Measurements from ENCODE around the gene OAT.

The OAT gene

GRCh38 chr10:124418726-124419501 lies at the start of gene OAT:
Gene OAT (minus strand): TSS chr10:124418923. CDS start chr10:124412171, 6,752 bp downstream.
- peak; percentile 80 to 84 for DNase-seq (ENCODE audit: low read depth in 2 of 2)

DNA sequence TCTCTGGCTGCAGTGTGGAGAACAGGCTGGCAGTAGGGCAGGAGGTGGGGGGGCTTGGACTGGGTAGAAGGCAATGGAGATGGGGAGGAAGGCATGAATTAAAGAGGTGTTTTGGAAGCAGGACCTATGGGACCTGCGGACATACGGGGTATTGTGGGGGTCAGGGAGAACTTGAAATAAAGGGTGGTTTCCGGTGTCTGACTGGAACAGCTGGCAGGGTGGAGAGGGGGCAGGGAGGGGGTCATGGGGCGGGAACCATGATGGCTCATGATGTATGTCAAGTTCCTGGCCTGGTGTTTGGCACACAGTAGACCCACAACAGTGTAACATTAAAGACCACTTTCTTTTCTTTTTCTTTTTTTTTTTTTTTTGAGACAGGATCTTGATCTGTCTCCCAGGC lies 48.4 kb upstream of the OAT start:
- no peak for DNase-seq (ENCODE audit: low read depth in 2 of 2)

GRCh38 chr10:124465777-124466488 lies 47.2 kb upstream of the OAT start:
- DNase-seq (ENCODE audit: low read depth in 2 of 2): no peak

GRCh38 chr10:124465003-124465776 lies 46.5 kb upstream of the OAT start:
- DNase-seq (ENCODE audit: low read depth in 2 of 2): no peak

GRCh38 chr10:124464028-124464965 lies 45.6 kb upstream of the OAT start:
- DNase-seq (ENCODE audit: low read depth in 2 of 2): no peak

GRCh38 chr10:124462348-124462695 lies 43.6 kb upstream of the OAT start:
- no peak for DNase-seq (ENCODE audit: low read depth in 2 of 2)

DNA sequence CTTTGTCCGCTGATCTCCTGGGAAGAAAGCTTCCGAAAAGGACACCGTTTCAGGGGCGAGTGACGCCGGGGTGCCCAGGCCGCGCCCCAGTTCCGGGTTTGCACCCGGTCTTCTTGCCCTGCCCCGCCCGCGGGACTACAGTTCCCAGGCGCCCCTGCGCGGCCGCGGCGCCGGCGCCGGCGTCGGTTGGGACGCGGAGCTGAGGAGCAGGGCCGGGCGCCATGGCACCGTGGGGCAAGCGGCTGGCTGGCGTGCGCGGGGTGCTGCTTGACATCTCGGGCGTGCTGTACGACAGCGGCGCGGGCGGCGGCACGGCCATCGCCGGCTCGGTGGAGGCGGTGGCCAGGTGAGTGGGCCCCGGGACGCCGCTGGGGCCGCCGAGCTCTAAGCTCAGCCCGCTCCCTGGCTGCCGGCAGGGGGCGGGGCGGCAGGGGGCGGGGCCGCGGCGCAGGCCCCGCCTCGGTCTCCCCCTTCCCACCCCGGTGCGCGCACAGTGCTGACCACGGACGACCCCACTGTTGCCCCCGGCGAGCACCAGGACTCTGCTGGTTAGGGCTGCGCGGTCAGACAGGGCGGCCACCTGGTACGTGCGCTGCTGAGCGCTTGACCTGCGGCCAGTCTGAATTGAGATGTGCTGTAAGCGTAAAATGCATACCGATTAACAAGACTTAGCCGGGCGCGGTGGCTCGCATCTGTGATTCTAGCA lies 43.1 kb upstream of the OAT start, which contains the start of gene LHPP:
TSS of gene LHPP (plus strand) at position 182 of the 706 bp plus-strand sequence. CDS start at position 222, 40 bp downstream.
- peak; percentile 37 to 38 for DNase-seq (ENCODE audit: low read depth in 2 of 2)

DNA sequence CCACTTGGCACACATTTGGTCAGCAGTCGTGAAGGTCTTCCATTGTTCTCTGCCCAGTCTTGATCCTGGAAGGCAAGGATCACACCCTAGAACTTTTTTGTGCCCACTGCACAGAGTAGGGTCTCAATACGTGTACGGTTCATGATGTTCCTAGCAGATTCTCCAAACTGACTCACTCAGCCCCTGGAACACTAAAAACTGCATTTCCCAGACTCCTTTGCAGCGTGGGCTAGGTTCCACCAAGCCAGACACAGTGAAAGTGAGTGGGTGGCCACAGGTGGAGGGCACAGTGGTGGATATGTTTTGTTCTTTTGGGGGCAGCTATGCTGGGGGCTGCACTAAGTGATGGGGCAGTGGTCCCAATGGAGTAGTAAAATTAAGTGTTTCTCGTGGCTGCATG lies 41.4 kb upstream of the OAT start:
- no peak for DNase-seq (ENCODE audit: low read depth in 2 of 2)

GRCh38 chr10:124459395-124459794 lies 40.7 kb upstream of the OAT start:
- DNase-seq (ENCODE audit: low read depth in 2 of 2): no peak

GRCh38 chr10:124458889-124459288 lies 40.2 kb upstream of the OAT start:
- DNase-seq (ENCODE audit: low read depth in 2 of 2): no peak

DNA sequence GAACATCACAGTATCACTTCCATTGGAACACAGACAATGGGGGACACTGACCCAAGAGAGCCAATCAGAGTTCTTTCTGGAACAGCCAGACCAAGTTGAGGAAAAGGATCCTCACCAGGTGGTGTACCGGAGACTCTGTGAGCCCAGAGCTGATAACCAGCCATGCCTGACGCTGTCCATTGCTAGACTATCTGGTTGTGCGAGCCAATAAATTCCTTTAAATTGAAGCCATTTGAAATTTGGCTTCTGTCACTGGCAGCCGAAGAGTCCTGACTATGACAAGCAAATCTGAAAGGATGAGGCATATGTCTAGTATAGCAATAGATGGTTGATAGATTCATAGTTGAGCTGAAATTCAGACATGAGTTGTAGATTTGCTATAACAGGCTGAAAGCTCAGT lies 39.8 kb upstream of the OAT start:
- no peak for DNase-seq (ENCODE audit: low read depth in 2 of 2)

DNA sequence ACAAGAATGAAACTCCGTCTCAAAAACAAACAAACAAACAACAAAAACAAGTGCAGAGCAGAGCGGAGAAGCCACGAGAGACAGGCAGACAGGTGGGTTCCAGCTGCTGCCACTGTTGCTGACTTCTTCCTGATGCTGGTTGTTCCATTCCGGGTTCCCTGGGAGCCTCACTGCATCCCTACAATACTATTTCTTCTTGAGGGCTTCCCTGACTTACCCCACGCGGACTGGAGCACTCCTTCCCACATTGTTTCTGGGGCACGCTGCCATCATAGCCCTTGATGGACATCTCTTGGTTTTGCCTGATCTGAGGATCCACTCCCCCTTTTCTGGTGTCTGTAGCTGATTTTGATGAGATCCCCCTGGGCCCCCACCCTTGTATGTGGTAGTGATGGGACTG lies 36.7 kb upstream of the OAT start:
- DNase-seq (ENCODE audit: low read depth in 2 of 2): no peak

DNA sequence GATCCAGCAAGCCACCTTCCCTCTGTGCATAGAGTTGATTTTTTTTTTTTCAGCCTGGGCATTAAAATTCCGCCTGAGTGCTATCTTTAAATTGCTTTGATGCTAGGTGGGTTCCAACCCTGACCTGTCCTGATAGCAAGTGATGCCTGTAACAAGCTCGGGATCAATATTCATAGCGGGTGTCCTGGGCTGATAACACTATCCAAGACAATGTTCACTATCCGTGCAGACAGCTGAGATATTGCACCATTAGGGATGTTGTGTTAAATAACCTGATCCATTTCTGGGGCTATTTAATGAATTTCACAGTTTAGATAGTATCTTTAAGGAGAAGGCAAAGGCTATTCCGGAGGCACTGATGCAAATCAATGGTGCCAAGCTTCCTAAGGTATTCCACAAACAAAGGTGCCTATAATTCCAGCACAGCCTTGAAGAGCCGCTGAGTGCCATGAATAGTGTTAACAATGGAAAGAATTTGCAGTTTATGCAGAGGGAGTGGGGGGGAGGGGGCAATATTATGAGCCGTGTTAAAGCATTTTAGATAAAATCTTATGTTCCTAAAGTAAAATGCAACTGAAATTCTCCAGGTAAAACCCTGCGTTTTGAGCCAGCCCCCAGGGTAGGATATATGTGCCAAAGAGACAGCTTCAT lies 35.4 kb upstream of the OAT start:
- no peak for DNase-seq (ENCODE audit: low read depth in 2 of 2)

DNA sequence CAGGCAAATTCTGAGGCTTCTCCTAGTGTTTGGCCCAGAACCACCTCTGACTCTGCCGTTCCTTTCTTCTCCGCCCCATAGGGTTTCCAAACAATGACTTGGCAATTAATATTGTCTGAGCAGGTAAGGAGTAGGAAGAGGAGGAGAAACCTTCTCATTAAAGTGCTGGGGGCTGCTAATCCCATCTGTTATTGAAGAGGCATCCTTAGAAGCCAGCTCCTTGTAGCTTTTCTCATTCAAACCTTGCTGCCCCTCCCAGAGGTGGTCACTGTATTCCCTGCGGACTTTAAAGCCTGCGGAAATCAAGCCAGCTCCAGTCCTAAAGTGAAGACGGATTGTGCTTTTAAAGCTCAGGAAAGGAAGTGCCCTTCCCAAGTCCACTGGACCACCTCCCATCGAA lies 32.6 kb upstream of the OAT start:
- no peak for DNase-seq (ENCODE audit: low read depth in 2 of 2)

- no peak for DNase-seq (ENCODE audit: low read depth in 2 of 2)
Observed at GRCh38 chr10:124450783-124451057, 32.0 kb upstream of the OAT start.

GRCh38 chr10:124450012-124450782 lies 31.5 kb upstream of the OAT start, which contains the start of gene NKX1-2:
Gene NKX1-2 (minus strand): TSS chr10:124450035. CDS start chr10:124449943, 92 bp downstream.
- DNase-seq (ENCODE audit: low read depth in 2 of 2): no peak

- DNase-seq (ENCODE audit: low read depth in 2 of 2): no peak
Observed at GRCh38 chr10:124449170-124450011, 30.7 kb upstream of the OAT start.

DNA sequence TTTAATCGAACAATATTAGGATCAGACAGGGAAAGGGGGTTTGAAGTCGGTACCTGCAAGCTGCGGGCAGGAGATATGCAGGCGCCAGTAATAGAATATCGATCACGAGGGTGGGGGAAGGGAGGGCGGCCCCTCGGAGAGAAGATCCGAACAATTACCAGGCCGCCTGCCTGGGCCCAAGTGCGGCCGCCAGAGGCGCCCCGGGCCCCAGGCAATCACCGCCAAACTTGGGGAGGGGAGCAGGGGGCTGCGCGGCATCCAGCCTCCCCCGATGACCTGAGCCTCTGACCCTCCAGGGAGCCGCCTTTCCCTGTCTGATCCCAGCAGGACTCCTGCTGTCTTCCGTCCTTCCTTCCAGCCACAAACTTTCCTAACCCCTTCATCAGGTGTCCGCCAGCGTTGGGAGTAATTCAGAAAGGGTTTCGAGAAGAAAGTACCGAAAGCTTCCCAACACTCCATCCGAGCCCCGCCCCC lies 30.0 kb upstream of the OAT start:
- no peak for DNase-seq (ENCODE audit: low read depth in 2 of 2)
